ENCODE measurements around the gene SERPINA3. TPM values are rescaled to one million over a fixed set of nuclear protein-coding genes. Genes with fewer than 3 reads are reported as not detected.

Gene SERPINA3
- total RNA-seq, 1 donor from 2014 or later, result not detected

DNA sequence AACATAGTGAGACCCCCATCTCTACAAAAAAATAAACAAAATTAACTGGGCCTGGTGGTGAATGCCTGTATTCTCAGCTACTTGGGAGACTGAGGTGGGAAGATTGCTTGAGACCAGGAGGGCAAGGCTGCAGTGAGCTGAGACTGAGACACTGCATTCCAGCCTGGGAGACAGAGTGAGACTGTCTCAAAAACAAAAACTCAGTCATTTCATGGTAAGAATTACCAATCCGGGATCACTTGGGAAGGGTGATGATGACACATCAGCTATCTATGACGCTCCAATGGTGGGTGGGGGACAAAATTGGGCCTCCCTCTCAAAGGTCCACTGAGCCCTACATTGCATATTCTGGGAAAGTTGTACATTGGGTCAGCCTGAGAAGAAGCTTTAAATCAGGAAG, 47.7 kb downstream of the SERPINA3 start:
- Mint-ChIP-seq H3K36me3 (ENCODE audit: low read depth) (no peaks in the 10 kb centered on the region), H3K4me3 (no peak overlapping the region), H3K27ac (ENCODE audit: unreplicated experiment) (no peak overlapping the region), H3K9me3 (peaks cover 3% of the 10 kb centered on the region), H3K27me3 (ENCODE audit: low read depth) (peaks cover 3% of the 10 kb centered on the region), H3K4me1 (no peaks in the 10 kb centered on the region)
- TF ChIP-seq, protein P1, sequence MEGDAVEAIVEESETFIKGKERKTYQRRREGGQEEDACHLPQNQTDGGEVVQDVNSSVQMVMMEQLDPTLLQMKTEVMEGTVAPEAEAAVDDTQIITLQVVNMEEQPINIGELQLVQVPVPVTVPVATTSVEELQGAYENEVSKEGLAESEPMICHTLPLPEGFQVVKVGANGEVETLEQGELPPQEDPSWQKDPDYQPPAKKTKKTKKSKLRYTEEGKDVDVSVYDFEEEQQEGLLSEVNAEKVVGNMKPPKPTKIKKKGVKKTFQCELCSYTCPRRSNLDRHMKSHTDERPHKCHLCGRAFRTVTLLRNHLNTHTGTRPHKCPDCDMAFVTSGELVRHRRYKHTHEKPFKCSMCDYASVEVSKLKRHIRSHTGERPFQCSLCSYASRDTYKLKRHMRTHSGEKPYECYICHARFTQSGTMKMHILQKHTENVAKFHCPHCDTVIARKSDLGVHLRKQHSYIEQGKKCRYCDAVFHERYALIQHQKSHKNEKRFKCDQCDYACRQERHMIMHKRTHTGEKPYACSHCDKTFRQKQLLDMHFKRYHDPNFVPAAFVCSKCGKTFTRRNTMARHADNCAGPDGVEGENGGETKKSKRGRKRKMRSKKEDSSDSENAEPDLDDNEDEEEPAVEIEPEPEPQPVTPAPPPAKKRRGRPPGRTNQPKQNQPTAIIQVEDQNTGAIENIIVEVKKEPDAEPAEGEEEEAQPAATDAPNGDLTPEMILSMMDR (conservative IDR thresholded peaks at IDR 0.05), result no peak
- DNase-seq (ENCODE audit: low read depth, low spot score), result no peak

DNA sequence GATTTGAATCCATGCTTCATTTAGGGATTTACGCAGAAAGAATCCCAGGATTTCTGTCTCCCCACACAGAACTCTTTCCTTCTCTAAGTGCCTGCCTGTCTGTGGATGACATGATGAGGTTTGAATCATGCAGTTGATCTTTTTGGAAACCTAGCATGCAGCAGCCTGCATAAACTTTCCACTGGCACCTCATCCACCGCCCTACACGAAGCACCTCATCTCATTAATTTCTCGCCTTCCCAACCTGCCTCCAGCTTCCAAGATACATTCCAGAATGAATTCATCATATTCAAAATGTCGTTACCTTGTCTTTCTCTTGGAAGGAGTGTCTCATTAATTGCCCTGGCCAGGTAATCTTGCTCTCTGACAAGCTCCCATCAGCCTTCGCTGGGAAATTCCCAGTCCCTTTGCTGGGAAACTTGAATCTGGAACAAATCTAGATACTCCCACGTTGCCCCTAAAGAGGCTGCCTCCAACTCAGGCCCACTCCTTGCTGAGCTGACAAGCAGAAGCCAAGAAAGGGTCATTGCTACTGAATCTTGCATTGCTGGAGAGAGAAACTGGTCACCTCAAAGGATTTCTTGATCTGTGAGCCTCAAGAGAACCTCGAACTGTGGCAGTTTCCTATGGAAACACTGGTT, 48.2 kb downstream of the SERPINA3 start:
- TF ChIP-seq, protein P1 (conservative IDR thresholded peaks at IDR 0.05), result no peak
- peaks cover 3% of the 10 kb centered on the region for H3K27me3 Mint-ChIP-seq (ENCODE audit: low read depth)
- no peaks in the 10 kb centered on the region for H3K4me1 Mint-ChIP-seq
- no peak overlapping the region for H3K4me3 Mint-ChIP-seq
- H3K9me3 Mint-ChIP-seq, result peaks cover 3% of the 10 kb centered on the region
- no peaks in the 10 kb centered on the region for H3K36me3 Mint-ChIP-seq (ENCODE audit: low read depth)
- no peak for DNase-seq (ENCODE audit: low read depth, low spot score)
- H3K27ac Mint-ChIP-seq (ENCODE audit: unreplicated experiment), result no peak overlapping the region

DNA sequence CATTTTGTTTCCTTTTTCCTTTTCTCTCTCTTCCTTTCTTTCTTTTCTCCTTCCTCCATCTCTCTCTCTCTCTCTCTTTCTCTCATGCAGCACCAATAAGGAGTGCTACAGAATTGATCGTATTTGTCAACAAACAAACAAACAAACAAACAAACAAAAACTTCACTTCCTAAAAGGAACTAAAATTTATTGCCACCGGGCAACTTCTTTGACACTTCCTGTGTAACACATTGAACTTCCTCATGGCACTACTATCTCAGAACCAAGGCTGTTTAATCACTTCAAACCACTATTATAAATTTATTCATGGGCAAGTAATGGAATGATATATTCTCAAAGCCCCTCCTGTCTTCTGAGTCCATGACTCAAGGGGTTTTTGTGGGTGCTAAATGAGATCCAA, 51.3 kb downstream of the SERPINA3 start:
- Mint-ChIP-seq H3K9me3 (no peaks in the 10 kb centered on the region), H3K4me3 (no peak overlapping the region), H3K27me3 (ENCODE audit: low read depth) (peaks cover 5% of the 10 kb centered on the region)

DNA sequence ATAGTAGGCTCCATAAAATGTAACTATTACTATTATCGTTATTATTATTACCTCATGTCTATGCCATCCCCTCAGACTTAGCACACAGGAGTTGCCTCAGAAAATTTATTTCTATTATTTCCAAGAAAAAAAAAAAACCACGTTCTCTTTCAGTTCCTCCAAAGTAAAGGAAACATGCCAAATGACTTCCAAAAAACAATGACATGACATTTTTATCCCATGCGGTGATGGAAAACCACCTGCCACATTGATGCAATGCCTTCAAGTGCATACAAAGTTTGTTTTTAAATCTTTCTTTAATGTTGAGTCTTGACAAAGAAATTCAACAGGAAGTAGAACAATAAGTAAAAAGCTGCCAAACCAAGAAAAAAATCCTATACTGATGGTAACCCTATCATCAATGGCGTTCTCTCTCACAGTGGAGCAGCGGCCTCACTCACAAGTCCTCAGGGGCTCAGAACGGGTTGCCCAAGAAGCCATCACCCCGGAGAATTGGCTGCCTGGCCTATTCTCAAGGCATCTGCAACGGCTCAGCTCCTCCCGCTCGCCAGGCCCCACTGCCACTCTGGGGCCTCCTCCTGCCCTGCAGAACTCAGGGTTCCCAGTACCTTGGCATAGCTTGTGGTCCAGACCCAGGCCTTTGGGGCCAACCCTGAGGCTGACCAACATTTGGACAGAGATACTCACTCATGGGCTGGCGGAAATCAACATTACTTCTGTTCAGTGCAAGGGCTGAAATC, 51.9 kb downstream of the SERPINA3 start:
- Mint-ChIP-seq H3K4me1 (no peaks in the 10 kb centered on the region), H3K27me3 (ENCODE audit: low read depth) (peaks cover 5% of the 10 kb centered on the region), H3K9me3 (no peaks in the 10 kb centered on the region), H3K4me3 (no peak overlapping the region), H3K27ac (ENCODE audit: unreplicated experiment) (no peak overlapping the region), H3K36me3 (ENCODE audit: low read depth) (no peaks in the 10 kb centered on the region)
- DNase-seq (ENCODE audit: low read depth, low spot score), result no peak
- TF ChIP-seq, protein P1 (conservative IDR thresholded peaks at IDR 0.05), result no peak

More for the DNA sequence above, 51.3 kb downstream of the SERPINA3 start:
- H3K27ac Mint-ChIP-seq (ENCODE audit: unreplicated experiment), result no peak overlapping the region
- H3K36me3 Mint-ChIP-seq (ENCODE audit: low read depth), result no peaks in the 10 kb centered on the region
- TF ChIP-seq, protein P1 (conservative IDR thresholded peaks at IDR 0.05), result no peak
- no peaks in the 10 kb centered on the region for H3K4me1 Mint-ChIP-seq
- no peak for DNase-seq (ENCODE audit: low read depth, low spot score)

DNA sequence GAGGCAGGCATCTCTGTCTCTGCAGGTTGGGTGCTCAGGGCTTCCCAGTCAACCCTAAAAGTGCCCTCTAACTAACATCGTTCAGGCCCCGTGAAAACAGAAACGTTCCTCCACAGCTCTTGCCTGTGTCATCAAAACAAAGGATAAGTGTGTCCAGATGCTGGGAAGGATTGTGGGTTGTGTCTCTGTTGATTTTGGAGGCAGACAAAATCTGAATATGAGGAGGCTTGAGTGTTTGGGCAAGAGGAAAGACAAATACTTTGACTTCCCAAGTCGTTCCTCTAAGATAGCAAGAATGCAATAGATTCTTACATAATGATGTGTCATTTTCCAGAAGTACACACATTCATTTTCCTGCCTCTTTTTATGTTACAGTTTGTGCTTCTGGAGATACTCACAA, 52.9 kb downstream of the SERPINA3 start:
- H3K4me3 Mint-ChIP-seq, result no peak overlapping the region
- no peak overlapping the region for H3K27ac Mint-ChIP-seq (ENCODE audit: unreplicated experiment)
- H3K9me3 Mint-ChIP-seq, result no peaks in the 10 kb centered on the region
- TF ChIP-seq, protein P1 (conservative IDR thresholded peaks at IDR 0.05), result no peak
- H3K27me3 Mint-ChIP-seq (ENCODE audit: low read depth), result peaks cover 2% of the 10 kb centered on the region
- DNase-seq (ENCODE audit: low read depth, low spot score), result no peak
- H3K4me1 Mint-ChIP-seq, result no peaks in the 10 kb centered on the region
- no peaks in the 10 kb centered on the region for H3K36me3 Mint-ChIP-seq (ENCODE audit: low read depth)

Measured in neural crest cell (in vitro differentiated cells).